Small intestine (tissue), 7 donors: ENCODE measurements around the gene PYGM. TPM values are rescaled to one million over a fixed set of nuclear protein-coding genes. Genes with fewer than 3 reads are reported as not detected.

Experiments
- DNase-seq, 2 donors: peaks; one replicate each; pipeline versions ENCODE4 v3.0.0 to v3.0.0-alpha.2; 2013
- FAIRE-seq: peaks from 2 replicates; lab custom pipeline; 2012; peaks lifted over from hg19 to GRCh38; lab: Jason Lieb, UNC
- H3K27ac ChIP-seq, 3 donors: one replicate each; pipeline ENCODE4 v1.5.1; 2013; ENCODE audit warnings: low read length in 2 of 3, mild to moderate bottlenecking in 2 of 3, control low read depth in 1 of 3, inconsistent platforms in 1 of 3, low read depth in 1 of 3, moderate library complexity in 1 of 3
- H3K27me3 ChIP-seq, 3 donors: one replicate each; pipeline ENCODE4 v1.6.1; 2013; ENCODE audit warnings: low read length in 3 of 3, inconsistent platforms in 1 of 3; ENCODE audit not compliant: control insufficient read depth in 3 of 3, insufficient read depth in 3 of 3
- H3K36me3 ChIP-seq, 3 donors: one replicate each; pipeline ENCODE4 v1.6.1; 2013; ENCODE audit warnings: low read length in 3 of 3, inconsistent platforms in 1 of 3, low read depth in 1 of 3, mild to moderate bottlenecking in 1 of 3, moderate library complexity in 1 of 3; ENCODE audit not compliant: control insufficient read depth in 3 of 3, insufficient read depth in 2 of 3
- H3K4me1 ChIP-seq, 3 donors: one replicate each; pipeline ENCODE4 v1.6.1; 2013; ENCODE audit warnings: low read length in 2 of 3, inconsistent platforms in 1 of 3, low read depth in 1 of 3, mild to moderate bottlenecking in 1 of 3, moderate library complexity in 1 of 3; ENCODE audit not compliant: control insufficient read depth in 3 of 3, insufficient read depth in 2 of 3
- H3K4me3 ChIP-seq, 3 donors: one replicate each; pipeline ENCODE4 v1.5.1; 2013; ENCODE audit warnings: low read length in 3 of 3, control low read depth in 1 of 3, inconsistent platforms in 1 of 3, low read depth in 1 of 3, mild to moderate bottlenecking in 1 of 3, moderate library complexity in 1 of 3
- H3K9me3 ChIP-seq, 2 donors: one replicate each; pipeline ENCODE4 v1.6.1; 2013; ENCODE audit warnings: low read depth in 1 of 2, low read length in 1 of 2; ENCODE audit not compliant: control insufficient read depth in 2 of 2, insufficient read depth in 1 of 2
- WGBS, 3 donors: extraction: QIAGEN DNeasy Blood & Tissue Kit; methylation state at CpG; one replicate each; pipeline ENCODE4 v1.1.7; 2013; 5-methylcytosine and 5-hydroxymethylcytosine counted together
- polyA plus RNA-seq, 4 donors: library from polyadenylated mRNA; stranded (reverse) in 3 of 4; unstranded in 1 of 4; fragments of 200-250 nt in 3 of 4; fragments of 120-200 nt in 1 of 4; gene quantifications; one replicate each; pipeline versions ENCODE4 v1.2.1 to v1.2.3, GENCODE V29; 2013
- donor health status: healthy with polysubstance abuse.
- donor health status: control.
- donor health status: control.
- donor health status: Bipolar disorder and iron deficiency.
- donor health status: healthy.

PYGM gene
- polyA plus RNA-seq, 4 donors: 0.54 to 1.5 (median 1.1) TPM

GRCh38 chr11:64754124-64754918, 5.5 kb downstream of the PYGM start:
- DNase-seq: no peak
- H3K4me1 ChIP-seq: no peaks in the 10 kb centered on the region
- H3K9me3 ChIP-seq: no peaks in the 10 kb centered on the region
- H3K36me3 ChIP-seq: peaks cover 0 to 7% (median 0%) of the 10 kb centered on the region in 3 donors
- WGBS, 3 donors: 84 to 90% (median 88%) methylated on average over 25 to 26 of the region's 26 CpGs
- FAIRE-seq: no peak
- no peak overlapping the region for H3K27ac ChIP-seq
- no peaks in the 10 kb centered on the region for H3K27me3 ChIP-seq
- H3K4me3 ChIP-seq: no peak overlapping the region

GRCh38 chr11:64753380-64754123, 6.2 kb downstream of the PYGM start:
- Histone ChIP-seq H3K27me3 (no peaks in the 10 kb centered on the region), H3K4me1 (no peaks in the 10 kb centered on the region), H3K36me3 (peaks cover 0 to 7% (median 0%) of the 10 kb centered on the region in 3 donors), H3K9me3 (no peaks in the 10 kb centered on the region), H3K27ac (no peak overlapping the region), H3K4me3 (no peak overlapping the region)
- 94 to 97% (median 95%) methylated on average over 35 to 43 of the region's 43 CpGs for WGBS, 3 donors
- DNase-seq: no peak
- no peak for FAIRE-seq

GRCh38 chr11:64753019-64753379, 6.8 kb downstream of the PYGM start:
- Histone ChIP-seq H3K9me3 (no peaks in the 10 kb centered on the region), H3K36me3 (peaks cover 0 to 7% (median 0%) of the 10 kb centered on the region in 3 donors), H3K27ac (no peak overlapping the region), H3K27me3 (peaks cover 0 to 3% (median 0%) of the 10 kb centered on the region in 3 donors), H3K4me1 (no peaks in the 10 kb centered on the region), H3K4me3 (no peak overlapping the region)
- WGBS, 3 donors: 91 to 94% (median 93%) methylated on average over 7 of the region's 7 CpGs
- DNase-seq (no peak), FAIRE-seq (no peak)

GRCh38 chr11:64752175-64752970, 7.4 kb downstream of the PYGM start:
- Histone ChIP-seq H3K27me3 (peaks cover 0 to 5% (median 0%) of the 10 kb centered on the region in 3 donors), H3K27ac (no peak overlapping the region), H3K9me3 (no peaks in the 10 kb centered on the region), H3K36me3 (peaks cover 0 to 4% (median 0%) of the 10 kb centered on the region in 3 donors), H3K4me3 (no peak overlapping the region), H3K4me1 (no peaks in the 10 kb centered on the region)
- 82 to 85% (median 84%) methylated on average over 14 of the region's 14 CpGs for WGBS, 3 donors
- DNase-seq (no peak), FAIRE-seq (no peak)

GRCh38 chr11:64751580-64751979, 8.2 kb downstream of the PYGM start:
- 85 to 93% (median 92%) methylated on average over 9 of the region's 9 CpGs for WGBS, 3 donors
- Histone ChIP-seq H3K9me3 (no peaks in the 10 kb centered on the region), H3K27ac (no peak overlapping the region), H3K27me3 (peaks cover 0 to 13% (median 0%) of the 10 kb centered on the region in 3 donors), H3K4me1 (no peaks in the 10 kb centered on the region), H3K4me3 (no peak overlapping the region), H3K36me3 (peaks cover 0 to 4% (median 0%) of the 10 kb centered on the region in 3 donors)
- no peak for FAIRE-seq
- no peak for DNase-seq

- no peak for DNase-seq
- H3K4me1 ChIP-seq: no peaks in the 10 kb centered on the region
- peaks cover 0 to 4% (median 0%) of the 10 kb centered on the region in 3 donors for H3K36me3 ChIP-seq
These were observed 8.6 kb downstream of the PYGM start for GRCh38 chr11:64751136-64751535.

GRCh38 chr11:64750361-64751054, 9.3 kb downstream of the PYGM start:
- FAIRE-seq (no peak), DNase-seq (no peak)
- H3K4me1 ChIP-seq: peaks cover 0 to 5% (median 0%) of the 10 kb centered on the region in 3 donors
- H3K27ac ChIP-seq: no peak overlapping the region
- no peak overlapping the region for H3K4me3 ChIP-seq
- 90 to 93% (median 92%) methylated on average over 13 of the region's 13 CpGs for WGBS, 3 donors
- H3K9me3 ChIP-seq: no peaks in the 10 kb centered on the region
- H3K27me3 ChIP-seq: peaks cover 0 to 24% (median 0%) of the 10 kb centered on the region in 3 donors
- peaks cover 0 to 4% (median 0%) of the 10 kb centered on the region in 3 donors for H3K36me3 ChIP-seq

More at GRCh38 chr11:64751136-64751535, 8.6 kb downstream of the PYGM start:
- H3K27ac ChIP-seq: no peak overlapping the region
- H3K4me3 ChIP-seq: no peak overlapping the region
- no peaks in the 10 kb centered on the region for H3K9me3 ChIP-seq
- no peak for FAIRE-seq
- WGBS, 3 donors: 93 to 97% (median 94%) methylated on average over 9 of the region's 9 CpGs
- H3K27me3 ChIP-seq: peaks cover 0 to 18% (median 0%) of the 10 kb centered on the region in 3 donors
